HepG2 (cell line): ENCODE data around the gene FGFBP1. TPM values are rescaled to one million over a fixed set of nuclear protein-coding genes. Genes with fewer than 3 reads are reported as not detected.

Experiments
- ATAC-seq: fragments of 200-7000 bp; cut with Tn5 transposase; 3 replicates; pipeline ENCODE4 v1.9.1; 2020; ENCODE audit warnings: mild to moderate bottlenecking, moderate library complexity
- BruUV-seq: library from RNA; stranded (reverse); fragments of 400-500 nt; replicated peaks from 2 replicates; lab custom pipeline; 2021; lab: Mats Ljungman, UMichigan
- CTCF ChIA-PET: fragments of 300-600 bp; formaldehyde crosslinking; extraction: SDS; loops from one replicate; lab custom pipeline; 2021; ENCODE audit warnings: low total read pairs, inconsistent platforms, low intra/inter-chr PET ratio; lab: Yijun Ruan, JAX
- POLR2A ChIA-PET: fragments of 350-600 bp; sonication (Branson Sonifier 250); formaldehyde crosslinking; loops from one replicate; lab custom pipeline; 2020; ENCODE audit warnings: antibody characterized with exemption, inconsistent platforms; lab: Yijun Ruan, JAX
- DNase-seq: peaks from one replicate; pipeline ENCODE4 v3.0.0-alpha.2; 2015; ENCODE audit warnings: low spot score
- FAIRE-seq: peaks from 3 replicates; lab custom pipeline; 2011; peaks lifted over from hg19 to GRCh38; lab: Jason Lieb, UNC
- H2AFZ ChIP-seq: one replicate; pipeline ENCODE4 v1.6.1; 2011; ENCODE audit warnings: low read length, inconsistent platforms
- H3K27ac ChIP-seq: fragments of 300-600 bp; 3 replicates; pipeline ENCODE4 v1.8.0; 2011; ENCODE audit warnings: mixed run types, mild to moderate bottlenecking, mixed read lengths, low read length, inconsistent platforms; ENCODE audit not compliant: insufficient read depth; ENCODE audit errors: extremely low read length
- H3K27me3 ChIP-seq, 2 experiments: fragments of 200-600 bp in 1 of 2; 2 replicates in 1 of 2; 3 replicates in 1 of 2; pipeline versions ENCODE4 v1.6.0 to v1.8.0; 2011; ENCODE audit warnings: low read length in 2 of 2, mild to moderate bottlenecking in 2 of 2, moderate library complexity in 2 of 2, inconsistent platforms in 1 of 2; ENCODE audit not compliant: insufficient read depth in 2 of 2, control insufficient read depth in 1 of 2
- H3K36me3 ChIP-seq, 2 experiments: fragments of 200-600 bp in 1 of 2; replicated peaks in 1 of 2; 2 replicates in 1 of 2; 3 replicates in 1 of 2; pipeline versions ENCODE4 v1.5.1 to v1.8.0; 2011; ENCODE audit warnings: low read length in 2 of 2, inconsistent platforms in 1 of 2; ENCODE audit not compliant: insufficient read depth in 2 of 2, control insufficient read depth in 1 of 2
- H3K4me1 ChIP-seq: 2 replicates; pipeline ENCODE4 v1.5.1; 2012; ENCODE audit warnings: low read length, inconsistent platforms; ENCODE audit not compliant: insufficient read depth
- H3K4me2 ChIP-seq: 2 replicates; pipeline ENCODE4 v1.6.0; 2011; ENCODE audit warnings: low read depth, low read length, inconsistent platforms
- H3K4me3 ChIP-seq, 3 experiments: fragments of 200-600 bp in 1 of 3; sonication (generic), shearing (Covaris generic) in 1 of 3; replicated peaks in 1 of 3; 2 replicates each; pipeline ENCODE4 v1.5.1; 2011 to 2016; ENCODE audit warnings: low read length in 3 of 3, inconsistent platforms in 2 of 3, low read depth in 2 of 3, mild to moderate bottlenecking in 2 of 3, control low read depth in 1 of 3, mixed read lengths in 1 of 3; ENCODE audit not compliant: insufficient read depth in 1 of 3
- H3K79me2 ChIP-seq: one replicate; pipeline ENCODE4 v1.6.1; 2011; ENCODE audit warnings: low read length, inconsistent platforms; ENCODE audit not compliant: insufficient read depth
- H3K9ac ChIP-seq: 2 replicates; pipeline ENCODE4 v1.6.0; 2011; ENCODE audit warnings: mild to moderate bottlenecking, low read depth, low read length, inconsistent platforms; ENCODE audit not compliant: insufficient read depth
- H3K9me3 ChIP-seq: 2 replicates; pipeline ENCODE4 v1.5.1; 2012; ENCODE audit warnings: mild to moderate bottlenecking, low read length
- H4K20me1 ChIP-seq: 2 replicates; pipeline ENCODE4 v1.6.0; 2011; ENCODE audit warnings: inconsistent platforms, mild to moderate bottlenecking, low read length, moderate library complexity; ENCODE audit not compliant: insufficient read depth
- ATF2 ChIP-seq: sonication (generic); formaldehyde crosslinking; IDR thresholded peaks from 2 replicates; pipeline ENCODE4 v1.4.0; 2020; ENCODE audit warnings: missing genetic modification reagents
- DPF2 ChIP-seq: sonication (generic); formaldehyde crosslinking; IDR thresholded peaks from 2 replicates; pipeline ENCODE4 v1.4.0; 2020; ENCODE audit warnings: mild to moderate bottlenecking, low read depth, missing genetic modification reagents, borderline replicate concordance
- NFRKB ChIP-seq: fragments of 450-650 bp; IDR thresholded peaks from 2 replicates; pipeline ENCODE4 v1.6.1; 2017
- PAWR ChIP-seq: sonication (generic); formaldehyde crosslinking; IDR thresholded peaks from 2 replicates; pipeline ENCODE4 v1.4.0; 2020; ENCODE audit warnings: missing genetic modification reagents, mild to moderate bottlenecking, borderline replicate concordance
- PITX1 ChIP-seq: sonication (generic); formaldehyde crosslinking; IDR thresholded peaks from 2 replicates; pipeline ENCODE4 v1.5.1; 2020; ENCODE audit warnings: mild to moderate bottlenecking, missing genetic modification reagents
- RAD51 ChIP-seq: fragments of 450-650 bp; IDR thresholded peaks from 2 replicates; pipeline ENCODE4 v1.6.1; 2016; ENCODE audit warnings: borderline replicate concordance
- RBFOX2 ChIP-seq: fragments of 200-400 bp; formaldehyde crosslinking; IDR thresholded peaks from 2 replicates; pipeline ENCODE4 v1.6.1; 2017; ENCODE audit warnings: low read depth, mild to moderate bottlenecking, low read length
- RELA ChIP-seq: sonication (generic); formaldehyde crosslinking; IDR thresholded peaks from 2 replicates; pipeline ENCODE4 v1.4.0; 2020; ENCODE audit warnings: missing genetic modification reagents
- UBTF ChIP-seq: sonication (generic); formaldehyde crosslinking; IDR thresholded peaks from 2 replicates; pipeline ENCODE4 v1.4.0; 2020; ENCODE audit warnings: mild to moderate bottlenecking, missing genetic modification reagents
- ZBTB14 ChIP-seq: sonication (generic); formaldehyde crosslinking; IDR thresholded peaks from 2 replicates; pipeline ENCODE4 v1.4.0; 2020; ENCODE audit warnings: missing genetic modification reagents
- ZNF556 ChIP-seq: sonication (generic); formaldehyde crosslinking; IDR thresholded peaks from 2 replicates; pipeline ENCODE4 v1.4.0; 2020; ENCODE audit warnings: mild to moderate bottlenecking, missing genetic modification reagents, borderline replicate concordance
- ZNF598 ChIP-seq: sonication (generic); formaldehyde crosslinking; IDR thresholded peaks from 2 replicates; pipeline ENCODE4 v1.5.1; 2020; ENCODE audit warnings: mild to moderate bottlenecking, missing genetic modification reagents, borderline replicate concordance
- ZNF646 ChIP-seq: sonication (generic); formaldehyde crosslinking; IDR thresholded peaks from 2 replicates; pipeline ENCODE4 v1.9.0; 2021; ENCODE audit warnings: mild to moderate bottlenecking, missing genetic modification reagents
- WGBS: methylation state at CpG from one replicate; pipeline ENCODE4 v1.1.6; 2017; ENCODE audit warnings: low lambda C conversion rate; 5-methylcytosine and 5-hydroxymethylcytosine counted together
- in situ Hi-C: cut with HindIII; loops from 2 replicates; pipeline ENCODE4 v1.10.0; 2017; ENCODE audit warnings: low pct_unique_long_range_greater_than_20kb; ENCODE audit not compliant: extremely low pct_ligation_motif_present
- intact Hi-C: fragments of 100-400 bp; cut with micrococcal nuclease; formaldehyde crosslinking; loops from one replicate; pipeline ENCODE4 v1.10.0; 2022; ENCODE audit not compliant: unreplicated experiment
- polyA plus RNA-seq, 8 experiments: library from polyadenylated mRNA; depleted of rRNA in 3 of 8; stranded (reverse) in 7 of 8; unstranded in 1 of 8; fragments of >200 nt; fragmentation: Illumina TruSeq in 4 of 8; extraction: Trizol in 4 of 8; gene quantifications; 2 replicates each; pipeline versions ENCODE4 v1.2.1 to v1.2.3, GENCODE V29; 2011 to 2016; ENCODE audit warnings: low read depth in 4 of 8, missing spikeins in 1 of 8, mixed read lengths in 1 of 8; ENCODE audit not compliant: insufficient read depth in 1 of 8
- total RNA-seq, 5 experiments: library from RNA; depleted of rRNA; stranded (reverse); fragments of >200 nt; fragmentation: Illumina TruSeq; extraction: Trizol; gene quantifications; 2 replicates each; pipeline ENCODE4 v1.2.3, GENCODE V29; 2016; ENCODE audit warnings: low read depth in 1 of 5

Gene FGFBP1
- total and polyA plus RNA-seq, 2 of the 13 experiments (the other 11 are each of a cell fraction or from before 2014, with no cell fraction given) = not detected

- CTCF ChIA-PET = no interaction called here
- H4K20me1 ChIP-seq = no peaks in the 10 kb centered on the region
- 27% methylated on average over 5 of the region's 5 CpGs for WGBS
- no TSS peak for BruUV-seq
- H3K4me3 ChIP-seq = no peak overlapping the region
- H3K27me3 ChIP-seq = no peaks in the 10 kb centered on the region
- no peak overlapping the region for H3K27ac ChIP-seq
- no peak overlapping the region for H2AFZ ChIP-seq
- 0 out of 2 replicates have a peak, but pooled peaks cover 6% of the 10 kb centered on the region for H3K4me1 ChIP-seq
- DNase-seq = no peak
- H3K9me3 ChIP-seq = no peaks in the 10 kb centered on the region
- no peak for ATAC-seq
- no peak for FAIRE-seq
- no peak overlapping the region for H3K9ac ChIP-seq
- in situ Hi-C loops = no loop called here
- H3K4me2 ChIP-seq = no peak overlapping the region
- intact Hi-C loops = no loop called here
- POLR2A ChIA-PET = no interaction called here
- no peaks in the 10 kb centered on the region for H3K79me2 ChIP-seq
- no peaks in the 10 kb centered on the region; a peak in 1 of 5 replicates for H3K36me3 ChIP-seq
- TF ChIP-seq ZNF646 (CRISPR knock-in tag) (no peak), ZNF598 (CRISPR knock-in tag) (no peak), RELA (CRISPR knock-in tag) (no peak), UBTF (CRISPR knock-in tag) (no peak), RAD51 (no peak), DPF2 (CRISPR knock-in tag) (no peak), ATF2 (CRISPR knock-in tag) (no peak), ZNF556 (CRISPR knock-in tag) (no peak), RBFOX2 (no peak), PAWR (CRISPR knock-in tag) (no peak), NFRKB (no peak), PITX1 (CRISPR knock-in tag) (no peak), ZBTB14 (CRISPR knock-in tag) (no peak)
These were observed 48.4 kb upstream of the FGFBP1 start for GRCh38 chr4:15986907-15987306.
